ENCODE measurements around the gene IFITM10.
A peak's percentile ranks its signal among the peaks of the same experiment; 100 is the strongest.

The IFITM10 gene

GRCh38 chr11:1776944-1777715, 26.7 kb upstream of the IFITM10 start:
- POLR2A ChIA-PET = interaction anchor here (1.2 kb wide), 1 partner anchor 15 kb away, joined by 3 read pairs; no protein-coding TSS in a partner anchor
- CTCF ChIA-PET = no interaction called here
- TF ChIP-seq, protein P1, sequence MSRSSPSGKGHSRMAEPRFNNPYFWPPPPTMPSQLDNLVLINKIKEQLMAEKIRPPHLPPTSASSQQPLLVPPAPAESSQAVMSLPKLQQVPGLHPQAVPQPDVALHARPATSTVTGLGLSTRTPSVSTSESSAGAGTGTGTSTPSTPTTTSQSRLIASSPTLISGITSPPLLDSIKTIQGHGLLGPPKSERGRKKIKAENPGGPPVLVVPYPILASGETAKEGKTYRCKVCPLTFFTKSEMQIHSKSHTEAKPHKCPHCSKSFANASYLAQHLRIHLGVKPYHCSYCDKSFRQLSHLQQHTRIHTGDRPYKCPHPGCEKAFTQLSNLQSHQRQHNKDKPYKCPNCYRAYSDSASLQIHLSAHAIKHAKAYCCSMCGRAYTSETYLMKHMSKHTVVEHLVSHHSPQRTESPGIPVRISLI (tag by site-specific recombination; IDR thresholded peaks at IDR 0.05) = no peak
- TF ChIP-seq EGR2 (tag by site-specific recombination; IDR thresholded peaks at IDR 0.05; ENCODE audit: low read depth) (peak; percentile 26; the same call in 1 of the 2 replicates), ZNF366 (tag by site-specific recombination; conservative IDR thresholded peaks at IDR 0.05) (no peak), ZNF785 (tag by site-specific recombination; IDR thresholded peaks at IDR 0.05) (no peak), ZNF19 (tag by site-specific recombination; IDR thresholded peaks at IDR 0.05; ENCODE audit: low read depth) (no peak), ZNF530 (tag by site-specific recombination; IDR thresholded peaks at IDR 0.05; ENCODE audit: low read depth) (no peak), ZNF76 (tag by site-specific recombination; IDR thresholded peaks at IDR 0.05; ENCODE audit: borderline replicate concordance, low read depth) (no peak), ZNF677 (tag by site-specific recombination; IDR thresholded peaks at IDR 0.05) (no peak), MZF1 (tag by site-specific recombination; IDR thresholded peaks at IDR 0.05; ENCODE audit: borderline replicate concordance) (no peak), ZNF2 (tag by site-specific recombination; IDR thresholded peaks at IDR 0.05) (no peak), ZFHX2 (tag by site-specific recombination; conservative IDR thresholded peaks at IDR 0.05) (peak; percentile 40; the same call in 1 of the 2 replicates), GFI1B (tag by site-specific recombination; IDR thresholded peaks at IDR 0.05) (no peak), KLF7 (tag by site-specific recombination; IDR thresholded peaks at IDR 0.05; ENCODE audit: borderline replicate concordance) (no peak)
- Histone ChIP-seq H3K4me3 (ENCODE audit: low read depth, low read length) (no peak overlapping the region), H3K27ac (ENCODE audit: extremely low read depth, low read depth, low read length) (no peak overlapping the region), H3K36me3 (ENCODE audit: control insufficient read depth in 2 of 2, insufficient read depth in 1 of 2, low read length in 2 of 2) (no peaks in the 10 kb centered on the region), H3K9me3 (ENCODE audit: control insufficient read depth, insufficient read depth, low read depth, low read length) (no peaks in the 10 kb centered on the region), H3K4me1 (ENCODE audit: control insufficient read depth, insufficient read depth, low read length) (no peaks in the 10 kb centered on the region)

DNA sequence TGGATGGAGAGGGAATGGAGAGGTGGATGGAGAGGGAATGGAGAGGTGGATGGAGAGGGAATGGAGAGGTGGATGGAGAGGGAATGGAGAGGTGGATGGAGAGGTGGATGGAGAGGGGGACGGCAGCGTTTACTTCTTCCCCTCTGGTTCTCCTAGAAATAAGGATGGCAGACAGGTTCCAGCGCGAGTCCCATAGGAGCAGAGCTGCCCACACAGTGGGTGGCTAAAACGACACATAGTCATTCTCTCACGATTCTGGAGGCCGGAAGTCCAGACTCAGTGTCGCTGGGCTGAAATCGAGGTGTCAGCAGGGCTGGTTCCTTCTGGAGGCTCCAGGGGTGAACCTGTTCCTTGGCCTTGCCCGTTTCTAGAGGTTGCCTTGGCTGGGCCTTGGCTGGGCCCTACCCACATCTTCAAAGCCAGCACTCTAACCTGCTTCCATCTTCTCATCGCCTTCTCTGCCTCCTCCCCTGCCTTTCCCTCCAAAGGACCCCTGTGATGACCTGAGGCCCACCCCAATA, 26.0 kb upstream of the IFITM10 start:
- no peaks in the 10 kb centered on the region for H3K4me1 ChIP-seq (ENCODE audit: control insufficient read depth, insufficient read depth, low read length)
- CTCF ChIA-PET = no interaction called here
- no peaks in the 10 kb centered on the region for H3K9me3 ChIP-seq (ENCODE audit: control insufficient read depth, insufficient read depth, low read depth, low read length)
- no peak overlapping the region for H3K4me3 ChIP-seq (ENCODE audit: low read depth, low read length)
- H3K36me3 ChIP-seq (ENCODE audit: control insufficient read depth in 2 of 2, insufficient read depth in 1 of 2, low read length in 2 of 2) = no peaks in the 10 kb centered on the region
- no peak overlapping the region for H3K27ac ChIP-seq (ENCODE audit: extremely low read depth, low read depth, low read length)
- POLR2A ChIA-PET = no interaction called here
- TF ChIP-seq ZNF391 (tag by site-specific recombination; IDR thresholded peaks at IDR 0.05; ENCODE audit: borderline replicate concordance, low read depth) (no peak), ZXDB (tag by site-specific recombination; IDR thresholded peaks at IDR 0.05) (no peak), SCRT1 (tag by site-specific recombination; IDR thresholded peaks at IDR 0.05; ENCODE audit: borderline replicate concordance) (no peak), ZNF37A (tag by site-specific recombination; IDR thresholded peaks at IDR 0.05) (no peak), HIC1 (tag by site-specific recombination; IDR thresholded peaks at IDR 0.05) (no peak), TRIM28 (IDR thresholded peaks at IDR 0.05; ENCODE audit: borderline replicate concordance, low read length) (no peak), ZNF768 (tag by site-specific recombination; IDR thresholded peaks at IDR 0.05) (no peak), KLF9 (tag by site-specific recombination; IDR thresholded peaks at IDR 0.05; ENCODE audit: low read depth) (no peak), ZNF664 (tag by site-specific recombination; IDR thresholded peaks at IDR 0.05) (no peak), MZF1 (tag by site-specific recombination; IDR thresholded peaks at IDR 0.05; ENCODE audit: borderline replicate concordance) (no peak), ZBTB10 (tag by site-specific recombination; IDR thresholded peaks at IDR 0.05) (no peak), OVOL3 (tag by site-specific recombination; IDR thresholded peaks at IDR 0.05) (no peak), ZFHX2 (tag by site-specific recombination; conservative IDR thresholded peaks at IDR 0.05) (no peak), ZBTB21 (tag by site-specific recombination; IDR thresholded peaks at IDR 0.05) (no peak), PRDM4 (tag by site-specific recombination; IDR thresholded peaks at IDR 0.05) (no peak), ZBTB48 (tag by site-specific recombination; IDR thresholded peaks at IDR 0.05) (no peak)

Data from HEK293 (cell line).